H9 (cell line): Measurements from ENCODE around the gene PARP12. TPM values are rescaled to one million over a fixed set of nuclear protein-coding genes. Genes with fewer than 3 reads are reported as not detected.

Source experiments
- DNase-seq: peaks from one replicate; pipeline ENCODE4 v3.0.0-alpha.2; 2017
- H2AFZ ChIP-seq: one replicate; pipeline ENCODE4 v1.6.1; 2013; ENCODE audit warnings: mild to moderate bottlenecking, low read length, control low read depth, moderate library complexity
- H2AK5ac ChIP-seq: 2 replicates; pipeline ENCODE4 v1.6.1; 2013; ENCODE audit warnings: low read length, control low read depth, mixed read lengths; ENCODE audit not compliant: insufficient read length
- H2BK120ac ChIP-seq: one replicate; pipeline ENCODE4 v1.6.1; 2013; ENCODE audit warnings: low read depth, mild to moderate bottlenecking, low read length, control low read depth, inconsistent platforms; ENCODE audit not compliant: poor library complexity, severe bottlenecking
- H2BK12ac ChIP-seq: 2 replicates; pipeline ENCODE4 v1.6.1; 2013; ENCODE audit warnings: low read length, control low read depth, mixed read lengths, low read depth; ENCODE audit not compliant: insufficient read length
- H2BK15ac ChIP-seq: 2 replicates; pipeline ENCODE4 v1.6.1; 2013; ENCODE audit warnings: low read depth, low read length, control low read depth
- H2BK20ac ChIP-seq: one replicate; pipeline ENCODE4 v1.6.1; 2013; ENCODE audit warnings: low read depth, mild to moderate bottlenecking, low read length, control low read depth, inconsistent platforms; ENCODE audit not compliant: poor library complexity, severe bottlenecking
- H2BK5ac ChIP-seq: 2 replicates; pipeline ENCODE4 v1.6.1; 2013; ENCODE audit warnings: low read length, control low read depth, mixed read lengths; ENCODE audit not compliant: insufficient read length
- H3K14ac ChIP-seq: 2 replicates; pipeline ENCODE4 v1.6.1; 2013; ENCODE audit warnings: low read length, control low read depth; ENCODE audit not compliant: insufficient read depth
- H3K18ac ChIP-seq: 2 replicates; pipeline ENCODE4 v1.6.1; 2013; ENCODE audit warnings: low read depth, mild to moderate bottlenecking, mixed read lengths, low read length, control low read depth; ENCODE audit not compliant: insufficient read length
- H3K23ac ChIP-seq: 2 replicates; pipeline ENCODE4 v1.6.1; 2013; ENCODE audit warnings: low read length, control low read depth, mixed read lengths, low read depth; ENCODE audit not compliant: insufficient read length
- H3K23me2 ChIP-seq: 2 replicates; pipeline ENCODE4 v1.6.1; 2013; ENCODE audit warnings: low read depth, mild to moderate bottlenecking, mixed read lengths, low read length, control low read depth; ENCODE audit not compliant: insufficient read length, poor library complexity, severe bottlenecking
- H3K27ac ChIP-seq: 2 replicates; pipeline ENCODE4 v1.5.1; 2013; ENCODE audit warnings: low read length, control low read depth, mixed read lengths, low read depth; ENCODE audit not compliant: insufficient read length
- H3K27me3 ChIP-seq: 2 replicates; pipeline ENCODE4 v1.6.1; 2013; ENCODE audit warnings: low read length, control low read depth, inconsistent platforms; ENCODE audit not compliant: insufficient read depth
- H3K4ac ChIP-seq: 2 replicates; pipeline ENCODE4 v1.6.1; 2013; ENCODE audit warnings: low read depth, mild to moderate bottlenecking, control low read depth, inconsistent platforms, low read length, moderate library complexity
- H3K4me1 ChIP-seq: 2 replicates; pipeline ENCODE4 v1.6.1; 2013; ENCODE audit warnings: low read length, control low read depth, inconsistent platforms; ENCODE audit not compliant: insufficient read depth
- H3K4me2 ChIP-seq: 2 replicates; pipeline ENCODE4 v1.6.1; 2013; ENCODE audit warnings: low read length, control low read depth, mixed read lengths; ENCODE audit not compliant: insufficient read length, insufficient read depth
- H3K56ac ChIP-seq: 2 replicates; pipeline ENCODE4 v1.6.1; 2013; ENCODE audit warnings: low read depth, mild to moderate bottlenecking, mixed read lengths, low read length, control low read depth; ENCODE audit not compliant: insufficient read length
- H3K79me1 ChIP-seq: 2 replicates; pipeline ENCODE4 v1.6.1; 2013; ENCODE audit warnings: low read depth, mild to moderate bottlenecking, moderate library complexity, low read length, control low read depth, inconsistent platforms; ENCODE audit not compliant: insufficient read depth, poor library complexity, severe bottlenecking
- H3K79me2 ChIP-seq: 2 replicates; pipeline ENCODE4 v1.6.1; 2013; ENCODE audit warnings: low read length, control low read depth, inconsistent platforms; ENCODE audit not compliant: insufficient read depth
- H3K9ac ChIP-seq: 2 replicates; pipeline ENCODE4 v1.6.1; 2013; ENCODE audit warnings: low read length, control low read depth, mixed read lengths; ENCODE audit not compliant: insufficient read length; ENCODE audit errors: extremely low read depth
- H3K9me3 ChIP-seq: one replicate; pipeline ENCODE4 v1.6.1; 2013; ENCODE audit warnings: low read depth, low read length, inconsistent platforms; ENCODE audit not compliant: control insufficient read depth
- H3T11ph ChIP-seq: one replicate; pipeline ENCODE4 v1.6.1; 2013; ENCODE audit warnings: mild to moderate bottlenecking, low read length, control low read depth, inconsistent platforms
- H4K20me1 ChIP-seq: one replicate; pipeline ENCODE4 v1.6.1; 2013; ENCODE audit not compliant: control insufficient read depth, insufficient read length, insufficient read depth
- H4K5ac ChIP-seq: 2 replicates; pipeline ENCODE4 v1.6.1; 2013; ENCODE audit warnings: low read depth, mild to moderate bottlenecking, mixed read lengths, low read length, control low read depth; ENCODE audit not compliant: insufficient read length
- H4K8ac ChIP-seq: replicated peaks from 2 replicates; pipeline ENCODE4 v1.6.1; 2013; ENCODE audit warnings: low read length, control low read depth, mixed read lengths, low read depth; ENCODE audit not compliant: insufficient read length
- H4K91ac ChIP-seq: 2 replicates; pipeline ENCODE4 v1.6.1; 2013; ENCODE audit warnings: low read depth, mild to moderate bottlenecking, moderate library complexity, mixed read lengths, low read length, control low read depth; ENCODE audit not compliant: insufficient read length
- H3K27ac Mint-ChIP-seq, 3 experiments: 2 replicates in 2 of 3; 3 replicates in 1 of 3; pipeline ENCODE4 v1.8.0; 2020 to 2021; ENCODE audit warnings: mixed read lengths in 3 of 3, mild to moderate bottlenecking in 1 of 3, moderate library complexity in 1 of 3
- H3K27me3 Mint-ChIP-seq: 2 replicates; pipeline ENCODE4 v1.8.0; 2021; ENCODE audit warnings: low read depth, mild to moderate bottlenecking, moderate library complexity, mixed read lengths
- H3K36me3 Mint-ChIP-seq, 3 experiments: 2 replicates in 2 of 3; 3 replicates in 1 of 3; pipeline ENCODE4 v1.8.0; 2020 to 2021; ENCODE audit warnings: low read depth in 3 of 3, mixed read lengths in 3 of 3; ENCODE audit not compliant: insufficient read depth in 1 of 3
- H3K4me1 Mint-ChIP-seq, 2 experiments: 2 replicates each; pipeline ENCODE4 v1.8.0; 2020; ENCODE audit warnings: mixed read lengths in 2 of 2
- H3K4me3 Mint-ChIP-seq, 2 experiments: 2 replicates in 1 of 2; 3 replicates in 1 of 2; pipeline ENCODE4 v1.8.0; 2020 to 2021; ENCODE audit warnings: mild to moderate bottlenecking in 2 of 2, mixed read lengths in 2 of 2, moderate library complexity in 1 of 2
- H3K9me3 Mint-ChIP-seq, 2 experiments: 2 replicates in 1 of 2; 3 replicates in 1 of 2; pipeline ENCODE4 v1.8.0; 2020; ENCODE audit warnings: mild to moderate bottlenecking in 2 of 2, mixed read lengths in 2 of 2, moderate library complexity in 1 of 2
- CTCF ChIP-seq: fragments of 200-600 bp; sonication (generic); conservative IDR thresholded peaks from 3 replicates; pipeline ENCODE4 v1.8.0; 2021; ENCODE audit warnings: antibody characterized with exemption, mild to moderate bottlenecking
- WGBS: extraction: QIAGEN DNeasy Blood & Tissue Kit; methylation state at CpG from one replicate; pipeline ENCODE4 v1.1.7; 2013; ENCODE audit warnings: missing lambda C conversion rate, low lambda C conversion rate, mixed read lengths; ENCODE audit not compliant: insufficient read length; ENCODE audit errors: extremely low coverage; 5-methylcytosine and 5-hydroxymethylcytosine counted together
- total RNA-seq: library from RNA; stranded (reverse); gene quantifications from 2 replicates; pipeline ENCODE4 v1.2.1, GENCODE V29; 2021

PARP12 gene
- total RNA-seq, 1 experiment from 2014 or later: 11.8 TPM

DNA sequence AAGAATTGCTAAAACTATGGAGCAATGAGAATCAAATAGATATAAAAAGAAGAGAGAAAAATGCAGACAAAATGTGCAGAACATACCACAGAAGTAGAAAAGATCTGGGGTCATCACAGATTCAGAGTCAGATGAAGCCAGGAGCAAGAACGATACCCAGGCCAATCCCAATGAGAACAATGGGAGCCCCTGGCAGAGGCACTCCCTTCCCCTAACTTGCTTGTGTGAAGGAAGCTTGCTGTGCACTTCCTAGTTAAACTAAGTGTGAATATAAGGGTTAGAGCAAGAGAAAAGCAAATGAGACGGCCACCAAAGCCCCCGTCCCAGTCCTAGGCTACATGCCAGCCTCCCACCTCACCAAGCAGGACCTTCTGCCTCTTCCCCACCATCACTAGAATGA lies 12.7 kb downstream of the PARP12 start:
- H4K5ac ChIP-seq: no peak overlapping the region
- no peak overlapping the region for H2BK12ac ChIP-seq
- no peak overlapping the region for H3K4me2 ChIP-seq
- H2AK5ac ChIP-seq: no peak overlapping the region
- H3K4me3 Mint-ChIP-seq: no peak overlapping the region
- H3K79me2 ChIP-seq: no peaks in the 10 kb centered on the region
- no peaks in the 10 kb centered on the region for H3K27me3 Mint-ChIP-seq
- H3K56ac ChIP-seq: no peak overlapping the region
- no peaks in the 10 kb centered on the region for H3K79me1 ChIP-seq
- H3K9me3 ChIP-seq: no peaks in the 10 kb centered on the region
- H3K4me1 Mint-ChIP-seq: no peaks in the 10 kb centered on the region
- H3K4ac ChIP-seq: no peak overlapping the region
- no peak overlapping the region for H2AFZ ChIP-seq
- H3K9me3 Mint-ChIP-seq: no peaks in the 10 kb centered on the region
- TF ChIP-seq CTCF: no peak
- H3K23me2 ChIP-seq: no peaks in the 10 kb centered on the region
- no peak overlapping the region for H2BK5ac ChIP-seq
- H3K23ac ChIP-seq: no peak overlapping the region
- H2BK15ac ChIP-seq: no peak overlapping the region
- WGBS: no CpG with 5 or more reads among the region's 3 CpGs
- peak overlapping the region; percentile 59; the same call in 1 of the 2 replicates for H3K14ac ChIP-seq
- H3K36me3 Mint-ChIP-seq: no peaks in the 10 kb centered on the region; a peak in 1 of 7 replicates
- H3K18ac ChIP-seq: no peak overlapping the region
- no peak overlapping the region for H3K27ac ChIP-seq
- H3K27me3 ChIP-seq: no peaks in the 10 kb centered on the region
- H3K4me1 ChIP-seq: no peaks in the 10 kb centered on the region
- H3T11ph ChIP-seq: no peak overlapping the region
- no peak overlapping the region for H2BK120ac ChIP-seq
- no peaks in the 10 kb centered on the region for H4K20me1 ChIP-seq
- no peak overlapping the region for H4K8ac ChIP-seq
- no peak for DNase-seq
- H4K91ac ChIP-seq: no peak overlapping the region
- no peak overlapping the region for H3K9ac ChIP-seq
- H2BK20ac ChIP-seq: no peak overlapping the region
- no peak overlapping the region for H3K27ac Mint-ChIP-seq
